Ammon's horn (tissue), 1 donor: ENCODE data around the gene EPHB2.
"Not testable (repeated sequence)": the region's sequence is repeated elsewhere in the genome, so short reads cannot be mapped to it uniquely, and the experiment has no call there.

Source experiments
- DNase-seq: peaks from one replicate; pipeline ENCODE4 v3.0.0-alpha.2; 2016; ENCODE audit warnings: low spot score

EPHB2 gene

GRCh38 chr1:22836850-22837249 lies 126.2 kb downstream of the EPHB2 start:
- DNase-seq: no peak

- no peak for DNase-seq
These were observed 126.7 kb downstream of the EPHB2 start for GRCh38 chr1:22837332-22837731.

- no peak for DNase-seq
These were observed 128.3 kb downstream of the EPHB2 start for GRCh38 chr1:22838965-22839364.

GRCh38 chr1:22839806-22840205 lies 129.2 kb downstream of the EPHB2 start:
- no peak for DNase-seq

- no peak for DNase-seq
These were observed 130.5 kb downstream of the EPHB2 start for GRCh38 chr1:22841142-22841541.

GRCh38 chr1:22841860-22842281 lies 131.2 kb downstream of the EPHB2 start:
- peak; percentile 65 for DNase-seq

- DNase-seq: not testable (repeated sequence)
These were observed 133.0 kb downstream of the EPHB2 start for GRCh38 chr1:22843441-22844183.

- no peak for DNase-seq
These were observed 134.0 kb downstream of the EPHB2 start for GRCh38 chr1:22844621-22845020.

GRCh38 chr1:22845398-22845935 lies 134.8 kb downstream of the EPHB2 start:
- no peak for DNase-seq

- no peak for DNase-seq
These were observed 135.8 kb downstream of the EPHB2 start for GRCh38 chr1:22846458-22846857.

- DNase-seq: no peak
These were observed 136.6 kb downstream of the EPHB2 start for GRCh38 chr1:22847249-22847648.

- DNase-seq: no peak
These were observed 137.1 kb downstream of the EPHB2 start for GRCh38 chr1:22847709-22848108.

GRCh38 chr1:22848405-22848804 lies 137.8 kb downstream of the EPHB2 start:
- no peak for DNase-seq

GRCh38 chr1:22849770-22850169 lies 139.1 kb downstream of the EPHB2 start:
- no peak for DNase-seq

GRCh38 chr1:22850281-22850680 lies 139.6 kb downstream of the EPHB2 start:
- DNase-seq: no peak

GRCh38 chr1:22850681-22851080 lies 140.0 kb downstream of the EPHB2 start:
- peak; percentile 92 for DNase-seq

GRCh38 chr1:22851517-22851916 lies 140.9 kb downstream of the EPHB2 start:
- DNase-seq: no peak

GRCh38 chr1:22852144-22852655 lies 141.6 kb downstream of the EPHB2 start:
- no peak for DNase-seq

GRCh38 chr1:22853651-22854185 lies 143.1 kb downstream of the EPHB2 start:
- DNase-seq: no peak

GRCh38 chr1:22854688-22855565 lies 144.3 kb downstream of the EPHB2 start:
- no peak for DNase-seq

- DNase-seq: no peak
These were observed 145.3 kb downstream of the EPHB2 start for GRCh38 chr1:22855668-22856606.
